NCI-H774 (cell line): ENCODE results near the gene PCSK9.

ENCODE experiments used
- DNase-seq: peaks from one replicate; lab custom pipeline; 2025; lab: John Stamatoyannopoulos, UW

The PCSK9 gene

GRCh38 chr1:55059302-55060132 is 20.2 kb downstream of the PCSK9 start:
- DNase-seq: no peak

DNA sequence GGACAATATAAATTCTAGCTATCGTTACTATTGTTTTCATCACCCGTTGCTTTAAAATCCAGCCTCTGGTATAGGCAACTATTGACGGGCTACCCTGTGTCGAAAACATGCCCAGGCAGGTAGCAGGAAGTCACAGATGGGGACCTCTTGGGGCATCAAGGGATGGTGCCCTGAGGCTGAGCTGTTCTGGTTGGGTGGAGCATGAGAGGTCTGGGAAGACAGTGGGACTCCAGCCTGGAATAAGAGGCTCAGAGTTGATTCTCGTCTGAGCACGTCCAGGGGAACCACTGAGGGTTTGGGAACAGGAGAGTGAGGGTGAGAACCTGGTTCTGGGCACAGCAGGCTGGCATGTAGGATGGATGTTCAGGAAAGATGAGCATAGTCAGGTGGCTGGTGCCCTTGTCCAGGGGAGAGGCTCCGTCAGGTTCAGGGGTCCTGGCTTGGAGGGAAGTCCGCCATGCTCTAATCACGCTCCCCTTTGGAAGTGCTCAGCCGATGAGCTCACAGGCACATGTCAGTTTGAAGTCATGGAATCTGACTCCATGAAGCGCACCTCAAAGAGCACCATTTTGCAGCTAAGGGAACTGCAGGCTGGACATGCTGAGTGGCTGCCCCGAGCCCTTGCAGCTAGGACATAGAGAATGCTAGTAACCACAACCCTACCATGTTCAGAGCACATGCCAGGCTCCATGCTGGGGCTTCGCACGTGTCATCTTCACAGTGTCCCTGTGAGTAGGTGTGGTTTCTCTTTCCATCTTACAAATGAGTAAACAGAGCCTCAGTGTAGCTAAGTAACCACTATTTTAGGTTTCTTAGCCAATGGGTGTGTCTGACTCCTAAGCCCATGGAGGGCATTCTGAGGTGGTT is 21.0 kb downstream of the PCSK9 start:
- no peak for DNase-seq

- no peak for DNase-seq
These were observed 21.8 kb downstream of the PCSK9 start for GRCh38 chr1:55061000-55061705.

DNA sequence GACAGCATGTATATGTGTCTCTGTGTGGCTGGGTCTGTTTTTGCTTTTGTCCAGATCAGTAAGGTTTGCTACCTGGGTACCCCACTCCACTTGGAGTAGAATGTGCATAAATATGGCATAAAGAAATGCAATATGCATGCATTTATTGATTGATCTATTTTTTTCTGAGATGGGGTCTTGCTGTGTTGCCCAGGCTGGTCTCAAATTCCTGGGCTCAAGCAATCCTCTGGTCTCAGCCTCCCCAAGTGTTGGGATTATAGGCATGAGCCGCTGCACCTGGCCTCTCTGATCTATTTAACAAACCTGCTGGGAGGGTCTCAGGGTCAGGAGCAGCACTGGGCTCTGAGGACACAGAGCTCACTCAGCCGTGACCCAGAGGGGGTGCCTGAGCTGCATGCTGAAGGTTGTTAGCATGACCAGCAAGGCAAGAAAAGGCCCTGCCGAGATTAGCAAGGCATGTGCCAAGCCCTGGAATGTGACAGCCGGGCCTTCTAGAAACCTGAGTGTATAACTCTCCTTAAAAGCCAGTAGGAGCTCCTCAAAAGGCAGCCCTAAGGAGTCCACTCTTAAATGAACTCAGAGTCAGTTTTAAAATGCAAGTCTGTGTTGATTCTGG is 22.5 kb downstream of the PCSK9 start:
- DNase-seq: no peak

DNA sequence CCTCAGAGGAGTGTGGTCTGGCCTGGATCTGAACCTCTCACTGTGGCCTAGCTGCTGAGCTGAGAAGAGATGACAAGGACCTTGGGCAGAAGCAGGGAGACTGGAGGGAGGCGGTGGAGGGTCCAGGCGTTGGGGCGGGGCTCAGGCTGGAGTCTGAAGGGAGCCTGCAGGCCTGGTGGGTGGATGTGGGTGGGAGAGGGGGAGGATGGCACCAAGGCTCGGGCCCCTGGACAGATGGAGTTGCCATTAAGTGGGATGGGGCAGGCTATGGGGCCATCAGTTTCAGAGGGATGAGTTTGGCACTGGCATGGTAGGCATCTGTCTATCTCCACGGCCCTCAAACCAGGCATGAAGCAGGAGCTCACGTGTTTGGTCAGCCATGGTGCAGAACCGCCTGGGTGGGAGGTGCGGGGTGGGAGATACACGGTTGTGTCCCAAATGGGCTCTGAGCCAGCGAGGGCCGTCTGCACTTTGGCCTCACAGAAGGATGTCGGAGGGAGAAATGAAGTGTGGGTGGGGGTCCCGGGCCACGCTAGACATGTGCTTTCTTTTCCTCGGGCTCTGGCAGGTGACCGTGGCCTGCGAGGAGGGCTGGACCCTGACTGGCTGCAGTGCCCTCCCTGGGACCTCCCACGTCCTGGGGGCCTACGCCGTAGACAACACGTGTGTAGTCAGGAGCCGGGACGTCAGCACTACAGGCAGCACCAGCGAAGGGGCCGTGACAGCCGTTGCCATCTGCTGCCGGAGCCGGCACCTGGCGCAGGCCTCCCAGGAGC is 23.6 kb downstream of the PCSK9 start:
- DNase-seq: no peak

DNA sequence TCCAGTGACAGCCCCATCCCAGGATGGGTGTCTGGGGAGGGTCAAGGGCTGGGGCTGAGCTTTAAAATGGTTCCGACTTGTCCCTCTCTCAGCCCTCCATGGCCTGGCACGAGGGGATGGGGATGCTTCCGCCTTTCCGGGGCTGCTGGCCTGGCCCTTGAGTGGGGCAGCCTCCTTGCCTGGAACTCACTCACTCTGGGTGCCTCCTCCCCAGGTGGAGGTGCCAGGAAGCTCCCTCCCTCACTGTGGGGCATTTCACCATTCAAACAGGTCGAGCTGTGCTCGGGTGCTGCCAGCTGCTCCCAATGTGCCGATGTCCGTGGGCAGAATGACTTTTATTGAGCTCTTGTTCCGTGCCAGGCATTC is 24.2 kb downstream of the PCSK9 start:
- no peak for DNase-seq

DNA sequence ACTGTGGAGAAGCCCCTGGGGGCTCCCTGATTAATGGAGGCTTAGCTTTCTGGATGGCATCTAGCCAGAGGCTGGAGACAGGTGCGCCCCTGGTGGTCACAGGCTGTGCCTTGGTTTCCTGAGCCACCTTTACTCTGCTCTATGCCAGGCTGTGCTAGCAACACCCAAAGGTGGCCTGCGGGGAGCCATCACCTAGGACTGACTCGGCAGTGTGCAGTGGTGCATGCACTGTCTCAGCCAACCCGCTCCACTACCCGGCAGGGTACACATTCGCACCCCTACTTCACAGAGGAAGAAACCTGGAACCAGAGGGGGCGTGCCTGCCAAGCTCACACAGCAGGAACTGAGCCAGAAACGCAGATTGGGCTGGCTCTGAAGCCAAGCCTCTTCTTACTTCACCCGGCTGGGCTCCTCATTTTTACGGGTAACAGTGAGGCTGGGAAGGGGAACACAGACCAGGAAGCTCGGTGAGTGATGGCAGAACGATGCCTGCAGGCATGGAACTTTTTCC is 24.8 kb downstream of the PCSK9 start:
- no peak for DNase-seq

- DNase-seq: peak; percentile 33
These were observed 25.5 kb downstream of the PCSK9 start for GRCh38 chr1:55064861-55065263.

DNA sequence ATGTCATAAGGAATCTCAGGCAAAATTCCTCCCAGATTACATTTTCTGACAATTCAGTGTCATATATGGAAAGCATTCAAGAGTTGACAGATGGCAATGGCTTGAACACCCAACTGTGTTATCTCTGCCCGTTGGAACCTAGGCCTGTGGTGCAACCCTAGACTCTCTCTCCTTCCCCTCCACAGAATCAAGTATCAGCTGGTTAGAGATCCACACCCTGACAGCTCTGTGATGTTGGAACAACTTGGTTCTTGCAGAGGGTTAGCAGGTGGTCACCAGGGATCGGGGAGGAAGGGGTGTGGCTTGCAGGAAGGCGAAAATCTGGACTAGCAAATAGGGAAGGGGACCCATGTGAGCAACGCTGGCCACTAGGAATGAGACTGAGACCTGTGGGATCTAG is 26.3 kb downstream of the PCSK9 start:
- no peak for DNase-seq

DNA sequence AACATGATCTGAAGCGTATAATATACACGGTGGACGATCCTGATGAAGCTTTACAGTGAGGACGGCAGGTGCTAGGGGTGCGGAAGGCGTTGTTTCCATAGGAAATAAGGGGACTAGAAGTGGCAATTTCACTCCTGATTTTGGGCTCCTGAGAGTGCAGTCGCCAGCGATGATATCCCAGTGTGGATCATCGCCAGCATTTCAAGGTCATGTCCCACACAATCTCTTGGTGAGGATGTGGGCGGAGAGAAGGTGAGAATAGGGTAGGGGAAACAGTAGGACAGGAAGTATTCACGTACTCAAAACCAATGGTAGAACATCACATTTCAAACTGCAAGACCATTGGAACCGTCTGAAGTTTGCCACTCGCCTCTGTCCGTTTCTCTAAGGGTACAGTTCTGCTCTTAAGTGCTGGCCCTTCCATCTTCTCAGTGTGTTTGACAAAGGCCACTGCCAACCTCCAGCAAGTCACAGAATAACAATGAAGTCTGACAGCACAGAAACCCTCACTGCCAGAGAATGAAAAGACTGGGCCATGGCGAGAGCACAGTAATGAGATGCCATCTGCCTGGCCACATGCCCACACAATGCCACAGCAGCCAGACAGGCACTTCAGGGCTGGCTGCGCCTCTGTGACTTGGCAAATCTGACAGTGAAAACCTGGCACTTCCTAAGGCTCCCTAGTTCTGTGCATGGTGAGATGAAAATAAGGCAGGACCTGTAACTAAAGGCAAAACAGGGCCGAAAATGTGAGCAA is 27.9 kb downstream of the PCSK9 start:
- no peak for DNase-seq

DNA sequence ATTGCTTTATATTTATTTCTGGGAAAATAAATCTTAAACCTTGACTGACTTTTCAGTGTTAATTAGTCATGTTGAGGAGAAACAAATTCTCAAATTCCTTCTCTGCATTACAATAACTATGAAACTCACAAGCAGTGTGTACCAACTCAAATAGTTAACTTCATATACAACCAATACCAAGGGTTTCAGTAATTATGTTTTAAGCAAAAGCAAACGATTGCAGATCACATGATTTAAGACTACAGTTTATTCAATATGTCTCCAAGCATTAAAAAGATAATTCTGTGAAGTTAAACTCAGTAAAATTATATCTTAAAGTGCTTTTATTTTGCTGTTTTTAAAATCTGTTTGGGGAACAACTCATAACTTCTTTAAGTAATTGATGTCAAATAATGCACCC is 28.6 kb downstream of the PCSK9 start:
- no peak for DNase-seq

GRCh38 chr1:55068638-55069037 is 29.3 kb downstream of the PCSK9 start:
- DNase-seq: no peak

DNA sequence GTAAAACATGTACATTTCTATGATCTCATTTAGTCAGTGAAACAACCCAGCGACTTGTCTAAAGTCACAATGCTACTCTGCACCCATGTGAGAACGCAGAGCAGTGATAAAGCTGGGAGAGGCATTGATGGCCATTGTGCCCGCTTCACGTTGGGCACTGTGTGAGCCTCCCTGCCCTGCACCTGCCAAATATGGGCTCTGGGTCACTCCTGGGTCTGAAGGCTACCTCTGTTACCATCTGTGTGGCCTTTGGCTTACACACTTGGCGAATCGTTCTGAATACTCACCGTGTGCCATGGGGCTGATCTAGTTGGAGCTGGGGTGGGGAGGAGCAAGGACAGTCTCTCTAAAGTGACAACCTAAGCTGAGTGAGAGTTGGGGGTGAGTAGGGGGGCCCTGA is 29.9 kb downstream of the PCSK9 start:
- DNase-seq: no peak

DNA sequence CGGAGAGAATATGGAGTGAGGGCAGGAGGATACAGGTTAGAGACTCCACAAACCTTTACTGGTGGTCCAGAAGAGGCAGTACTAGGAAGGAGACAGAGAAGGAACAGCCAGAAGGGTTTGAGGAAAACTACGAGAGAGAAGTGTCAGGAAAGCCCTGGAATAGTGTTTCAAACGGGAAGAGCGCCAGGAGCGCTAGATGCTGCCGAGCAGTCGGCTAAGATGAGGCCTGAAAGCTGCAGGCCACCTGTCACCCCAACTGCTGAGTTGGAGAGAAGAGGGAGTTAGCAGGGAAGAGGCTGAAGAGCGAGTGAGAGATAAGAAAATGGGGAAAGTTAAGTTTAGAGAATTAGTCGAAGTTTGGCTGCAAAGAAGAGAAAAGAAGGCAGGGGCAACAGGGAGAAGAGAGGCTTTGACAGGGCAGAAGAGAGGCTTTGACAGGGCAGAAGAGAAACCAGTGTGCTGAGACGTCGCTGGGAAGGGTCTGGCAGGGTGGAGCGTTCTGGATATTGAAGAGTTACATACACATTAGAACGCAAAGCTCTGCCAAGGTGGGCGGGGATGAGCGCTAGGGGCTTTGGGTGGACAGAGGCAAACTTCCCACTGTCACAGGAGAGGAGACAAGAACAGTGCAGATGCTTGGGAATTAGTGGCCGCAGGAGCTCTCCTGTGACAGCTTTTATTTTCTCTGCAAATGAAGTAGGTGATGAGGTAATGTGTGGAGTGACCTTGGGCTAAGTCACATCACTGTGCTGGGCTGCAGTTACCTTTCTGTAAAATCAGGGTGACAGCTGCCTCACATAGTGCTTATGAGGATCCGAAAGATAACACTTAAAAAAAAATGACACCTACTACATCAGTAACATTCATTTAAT is 31.2 kb downstream of the PCSK9 start:
- DNase-seq: no peak

DNA sequence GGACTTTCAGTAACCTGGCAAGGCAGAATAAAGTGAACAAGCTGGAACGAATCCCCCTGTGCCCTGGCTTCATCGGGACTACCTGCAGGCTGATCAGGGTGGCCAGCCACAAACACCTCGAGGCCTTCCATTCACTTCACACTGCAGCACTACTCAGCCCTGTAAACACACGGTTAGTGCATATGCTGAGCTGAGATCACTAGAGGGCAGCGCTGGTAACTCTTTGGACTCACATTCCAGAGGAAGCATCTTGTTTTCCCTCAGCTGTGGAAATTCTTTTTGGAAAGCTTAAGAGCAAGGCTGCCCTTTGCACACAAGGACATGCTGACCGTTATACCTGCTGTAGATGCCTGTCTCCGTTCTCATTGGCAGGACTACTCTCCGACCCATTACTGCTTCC is 32.1 kb downstream of the PCSK9 start:
- peak; percentile 4 for DNase-seq

GRCh38 chr1:55073187-55073916 is 34.0 kb downstream of the PCSK9 start:
- DNase-seq: no peak

DNA sequence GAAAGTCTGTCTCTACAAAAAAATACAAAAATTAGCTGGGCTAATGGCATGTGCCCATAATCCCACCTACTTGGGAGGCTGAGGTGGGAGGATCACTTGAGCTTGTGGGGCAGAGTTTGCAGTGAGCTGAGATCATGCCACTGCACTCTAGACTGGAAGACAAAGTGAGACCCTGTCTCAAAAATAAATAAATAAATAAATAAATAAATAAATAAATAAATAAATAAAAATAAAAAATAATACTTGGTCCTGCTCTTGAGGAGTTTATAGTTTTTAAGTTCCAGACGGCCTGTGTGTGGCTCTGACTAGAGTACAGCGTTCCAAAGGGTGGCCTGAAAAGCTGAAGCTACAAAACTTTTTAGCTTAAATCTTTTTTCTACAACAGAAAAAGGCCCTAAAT is 35.1 kb downstream of the PCSK9 start:
- no peak for DNase-seq

DNA sequence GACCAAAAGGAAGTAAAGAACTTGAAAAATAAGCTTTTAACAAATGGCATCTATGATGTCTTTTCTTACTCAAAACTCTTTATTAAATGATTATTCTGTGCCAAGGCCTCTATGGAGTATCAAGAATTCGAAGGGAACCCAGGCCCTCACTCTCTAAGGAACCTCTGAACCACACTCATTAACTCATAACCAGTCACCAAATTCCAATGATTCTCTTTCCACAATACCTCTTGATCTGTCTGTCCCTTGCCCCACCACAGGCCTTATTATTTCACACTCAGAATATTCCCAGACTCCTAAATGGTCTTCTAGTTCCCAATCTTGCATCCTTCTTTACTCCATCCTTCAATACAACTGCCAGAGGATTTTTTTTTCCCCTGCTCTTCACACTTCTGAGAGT is 37.0 kb downstream of the PCSK9 start:
- no peak for DNase-seq

DNA sequence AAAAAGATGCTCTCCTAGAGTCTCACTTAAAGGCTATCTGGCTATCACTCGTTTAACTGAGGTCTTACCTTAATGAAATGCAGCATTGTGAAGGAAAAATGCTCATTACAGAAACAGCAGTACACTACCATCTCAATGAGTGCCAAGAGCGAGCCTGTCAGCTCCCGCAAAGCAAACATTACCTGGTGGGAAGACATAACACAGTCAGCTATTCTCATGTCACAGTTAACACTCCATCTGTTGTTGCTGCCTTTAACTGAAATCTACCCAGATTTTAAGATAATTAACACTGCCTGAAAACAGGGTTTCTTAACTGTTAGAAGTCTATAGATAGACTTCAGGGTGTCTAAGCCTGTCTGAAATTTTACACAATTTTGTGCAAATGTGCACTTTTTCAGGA is 39.1 kb downstream of the PCSK9 start:
- DNase-seq: no peak
